Breast epithelium (tissue), 3 donors: ENCODE data around the gene BTAF1.

Experiments used
- POLR2A ChIP-seq: fragments of 450-650 bp; IDR thresholded peaks from one replicate; pipeline ENCODE4 v1.6.1; 2016; ENCODE audit warnings: antibody characterized with exemption, mild to moderate bottlenecking, moderate library complexity
- TF ChIP-seq, protein P1 (sequence below), 3 donors: fragments of 450-650 bp; IDR thresholded peaks; one replicate each; pipeline ENCODE4 v1.5.1; 2016 to 2017; ENCODE audit warnings: antibody characterized with exemption in 3 of 3, mild to moderate bottlenecking in 3 of 3, moderate library complexity in 3 of 3

DNA sequence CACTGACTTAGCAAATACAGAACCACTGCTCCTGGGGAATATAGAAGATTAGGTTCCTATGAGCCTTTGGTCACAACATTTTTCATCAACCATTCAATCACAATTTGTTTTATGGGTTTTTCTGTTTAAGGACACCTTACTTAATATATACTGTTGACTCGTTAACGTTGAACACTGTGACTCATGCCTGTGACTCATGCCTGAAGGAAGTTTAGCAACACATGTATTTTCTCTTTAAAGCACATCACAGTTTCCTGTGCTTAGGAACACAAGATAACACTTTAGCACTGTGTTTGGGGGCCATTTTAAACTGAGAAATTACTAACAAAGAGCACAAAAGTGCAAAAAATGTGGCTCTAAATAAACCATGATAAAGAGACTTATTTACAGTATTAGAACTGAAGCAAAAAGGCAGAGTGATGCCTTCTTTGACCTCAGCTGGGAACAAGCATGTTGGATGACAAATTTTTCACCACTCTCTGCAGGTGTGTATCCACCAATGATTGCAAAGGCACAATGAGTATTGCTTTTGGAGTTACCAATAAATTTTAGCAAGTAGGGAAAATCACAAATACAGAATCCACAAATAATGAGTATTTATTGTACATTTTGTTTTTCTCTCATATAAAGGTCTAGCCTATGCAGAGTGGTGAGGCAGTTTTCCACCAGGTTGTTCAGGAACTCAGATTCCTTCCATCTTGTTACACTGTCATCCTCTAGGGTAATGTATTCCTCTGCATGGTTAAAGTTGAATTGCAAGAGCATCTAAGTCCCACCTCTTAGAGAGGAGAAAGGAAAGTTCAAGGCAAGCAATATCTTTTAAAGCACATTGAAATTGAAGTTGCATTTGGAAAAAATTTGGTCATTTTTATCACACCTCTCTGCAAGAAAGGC lies 21.5 kb upstream of the BTAF1 start:
- TF ChIP-seq, protein P1, sequence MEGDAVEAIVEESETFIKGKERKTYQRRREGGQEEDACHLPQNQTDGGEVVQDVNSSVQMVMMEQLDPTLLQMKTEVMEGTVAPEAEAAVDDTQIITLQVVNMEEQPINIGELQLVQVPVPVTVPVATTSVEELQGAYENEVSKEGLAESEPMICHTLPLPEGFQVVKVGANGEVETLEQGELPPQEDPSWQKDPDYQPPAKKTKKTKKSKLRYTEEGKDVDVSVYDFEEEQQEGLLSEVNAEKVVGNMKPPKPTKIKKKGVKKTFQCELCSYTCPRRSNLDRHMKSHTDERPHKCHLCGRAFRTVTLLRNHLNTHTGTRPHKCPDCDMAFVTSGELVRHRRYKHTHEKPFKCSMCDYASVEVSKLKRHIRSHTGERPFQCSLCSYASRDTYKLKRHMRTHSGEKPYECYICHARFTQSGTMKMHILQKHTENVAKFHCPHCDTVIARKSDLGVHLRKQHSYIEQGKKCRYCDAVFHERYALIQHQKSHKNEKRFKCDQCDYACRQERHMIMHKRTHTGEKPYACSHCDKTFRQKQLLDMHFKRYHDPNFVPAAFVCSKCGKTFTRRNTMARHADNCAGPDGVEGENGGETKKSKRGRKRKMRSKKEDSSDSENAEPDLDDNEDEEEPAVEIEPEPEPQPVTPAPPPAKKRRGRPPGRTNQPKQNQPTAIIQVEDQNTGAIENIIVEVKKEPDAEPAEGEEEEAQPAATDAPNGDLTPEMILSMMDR (IDR thresholded peaks at IDR 0.05) = no peak
- no peak for TF ChIP-seq POLR2A
